ENCODE measurements around the gene TTC24.
A peak's percentile ranks its signal among the peaks of the same experiment; 100 is the strongest.
"Not testable (repeated sequence)": the region's sequence is repeated elsewhere in the genome, so short reads cannot be mapped to it uniquely, and the experiment has no call there.

The TTC24 gene

DNA sequence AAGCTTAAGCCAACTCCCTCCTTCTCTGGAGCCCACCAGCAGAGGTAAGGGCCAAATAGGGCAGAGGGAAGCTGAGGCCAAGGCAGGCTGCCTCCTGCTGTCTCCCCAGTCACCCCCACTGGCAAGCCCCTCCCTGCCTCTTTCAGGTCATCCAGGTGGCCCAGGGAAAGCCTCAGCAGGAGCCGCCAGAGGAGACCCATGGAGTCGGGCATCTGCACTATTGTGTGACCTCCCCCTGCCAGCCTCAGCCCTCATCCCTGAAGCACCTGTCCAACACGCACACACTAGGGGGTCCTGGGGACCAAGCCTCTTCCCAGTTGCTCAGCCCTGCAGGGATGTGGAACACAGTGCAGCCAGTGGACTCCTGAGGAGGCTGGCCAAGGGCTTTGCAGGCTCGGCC lies 6.8 kb downstream of the TTC24 start:
- Histone ChIP-seq H3K9me3 (ENCODE audit: severe bottlenecking) (no peaks in the 10 kb centered on the region), H3K27ac (ENCODE audit: poor library complexity, severe bottlenecking) (no peak overlapping the region), H3K36me3 (ENCODE audit: low read depth) (no peaks in the 10 kb centered on the region), H3K4me3 (ENCODE audit: severe bottlenecking) (no peak overlapping the region), H3K27me3 (ENCODE audit: insufficient read depth, poor library complexity, severe bottlenecking) (no peaks in the 10 kb centered on the region), H3K4me1 (ENCODE audit: insufficient read depth, poor library complexity, severe bottlenecking) (peaks cover 7% of the 10 kb centered on the region)
- TF ChIP-seq CTCF (IDR thresholded peaks at IDR 0.05; ENCODE audit: poor library complexity, severe bottlenecking) = no peak
- no peak for DNase-seq (ENCODE audit: low spot score)
- no peak for ATAC-seq (ENCODE audit: low read depth)

DNA sequence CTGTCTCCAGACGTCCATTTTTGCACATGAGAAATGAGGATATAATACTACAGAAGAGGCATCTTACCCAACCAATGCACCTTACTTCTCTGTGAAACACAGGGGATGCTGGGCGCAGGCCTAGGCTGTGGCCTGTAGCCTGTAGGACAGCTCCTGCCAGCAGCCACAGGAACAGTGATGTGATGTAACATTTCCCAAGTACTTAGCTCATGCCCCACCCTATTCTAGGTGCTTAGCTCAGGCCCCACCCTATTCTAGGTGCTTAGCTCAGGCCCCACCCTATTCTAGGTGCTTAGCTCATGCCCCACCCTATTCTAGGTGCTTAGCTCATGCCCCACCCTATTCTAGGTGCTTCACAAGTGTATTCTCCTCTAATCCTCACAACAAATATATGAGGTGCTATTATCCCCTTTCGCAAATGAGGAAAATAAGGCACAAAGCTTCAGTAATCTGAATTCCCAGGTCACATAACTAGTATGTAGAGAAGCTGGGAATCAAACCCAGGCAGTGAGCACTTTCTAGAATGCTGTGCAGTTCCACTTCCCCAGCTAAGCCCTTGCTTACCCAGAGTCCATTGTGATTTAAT lies 7.5 kb downstream of the TTC24 start:
- Histone ChIP-seq H3K27ac (ENCODE audit: poor library complexity, severe bottlenecking) (no peak overlapping the region), H3K36me3 (ENCODE audit: low read depth) (no peaks in the 10 kb centered on the region), H3K27me3 (ENCODE audit: insufficient read depth, poor library complexity, severe bottlenecking) (no peaks in the 10 kb centered on the region), H3K9me3 (ENCODE audit: severe bottlenecking) (no peaks in the 10 kb centered on the region), H3K4me1 (ENCODE audit: insufficient read depth, poor library complexity, severe bottlenecking) (peaks cover 7% of the 10 kb centered on the region), H3K4me3 (ENCODE audit: severe bottlenecking) (no peak overlapping the region)
- no peak for TF ChIP-seq CTCF (IDR thresholded peaks at IDR 0.05; ENCODE audit: poor library complexity, severe bottlenecking)
- DNase-seq (ENCODE audit: low spot score) = no peak
- peak; percentile 19; the same call in 1 of the 3 replicates for ATAC-seq (ENCODE audit: low read depth)

DNA sequence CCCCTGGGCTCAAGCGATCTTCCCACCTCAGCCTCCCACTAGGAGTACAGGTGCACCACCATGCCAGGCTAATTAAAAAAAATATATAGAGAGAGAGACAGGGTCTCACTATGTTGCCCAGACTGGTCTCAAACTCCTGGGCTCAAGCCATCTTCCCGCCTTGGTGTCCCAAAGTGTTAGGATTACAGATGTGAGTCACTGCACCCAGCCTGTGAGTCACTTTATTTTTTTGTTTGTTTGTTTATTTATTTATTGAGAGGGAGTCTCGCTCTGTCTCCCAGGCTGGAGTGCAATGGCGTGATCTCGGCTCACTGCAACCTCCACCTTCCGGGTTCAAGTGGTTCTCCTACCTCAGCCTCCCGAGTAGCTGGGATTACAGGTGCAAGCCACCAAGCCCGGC lies 8.4 kb downstream of the TTC24 start:
- not testable (repeated sequence) for H3K27ac ChIP-seq (ENCODE audit: poor library complexity, severe bottlenecking); H3K9me3 ChIP-seq (ENCODE audit: severe bottlenecking); H3K4me3 ChIP-seq (ENCODE audit: severe bottlenecking); ATAC-seq (ENCODE audit: low read depth); H3K4me1 ChIP-seq (ENCODE audit: insufficient read depth, poor library complexity, severe bottlenecking); H3K27me3 ChIP-seq (ENCODE audit: insufficient read depth, poor library complexity, severe bottlenecking); DNase-seq (ENCODE audit: low spot score); H3K36me3 ChIP-seq (ENCODE audit: low read depth)

- DNase-seq (ENCODE audit: low spot score) (no peak), ATAC-seq (ENCODE audit: low read depth) (no peak)
- Histone ChIP-seq H3K36me3 (ENCODE audit: low read depth) (peaks cover 22% of the 10 kb centered on the region), H3K9me3 (ENCODE audit: severe bottlenecking) (no peaks in the 10 kb centered on the region), H3K4me3 (ENCODE audit: severe bottlenecking) (no peak overlapping the region), H3K27me3 (ENCODE audit: insufficient read depth, poor library complexity, severe bottlenecking) (no peaks in the 10 kb centered on the region), H3K4me1 (ENCODE audit: insufficient read depth, poor library complexity, severe bottlenecking) (peaks cover 5% of the 10 kb centered on the region), H3K27ac (ENCODE audit: poor library complexity, severe bottlenecking) (no peak overlapping the region)
- TF ChIP-seq CTCF (IDR thresholded peaks at IDR 0.05; ENCODE audit: poor library complexity, severe bottlenecking) = no peak
Measured at GRCh38 chr1:156589546-156589945, 10.0 kb downstream of the TTC24 start.

DNA sequence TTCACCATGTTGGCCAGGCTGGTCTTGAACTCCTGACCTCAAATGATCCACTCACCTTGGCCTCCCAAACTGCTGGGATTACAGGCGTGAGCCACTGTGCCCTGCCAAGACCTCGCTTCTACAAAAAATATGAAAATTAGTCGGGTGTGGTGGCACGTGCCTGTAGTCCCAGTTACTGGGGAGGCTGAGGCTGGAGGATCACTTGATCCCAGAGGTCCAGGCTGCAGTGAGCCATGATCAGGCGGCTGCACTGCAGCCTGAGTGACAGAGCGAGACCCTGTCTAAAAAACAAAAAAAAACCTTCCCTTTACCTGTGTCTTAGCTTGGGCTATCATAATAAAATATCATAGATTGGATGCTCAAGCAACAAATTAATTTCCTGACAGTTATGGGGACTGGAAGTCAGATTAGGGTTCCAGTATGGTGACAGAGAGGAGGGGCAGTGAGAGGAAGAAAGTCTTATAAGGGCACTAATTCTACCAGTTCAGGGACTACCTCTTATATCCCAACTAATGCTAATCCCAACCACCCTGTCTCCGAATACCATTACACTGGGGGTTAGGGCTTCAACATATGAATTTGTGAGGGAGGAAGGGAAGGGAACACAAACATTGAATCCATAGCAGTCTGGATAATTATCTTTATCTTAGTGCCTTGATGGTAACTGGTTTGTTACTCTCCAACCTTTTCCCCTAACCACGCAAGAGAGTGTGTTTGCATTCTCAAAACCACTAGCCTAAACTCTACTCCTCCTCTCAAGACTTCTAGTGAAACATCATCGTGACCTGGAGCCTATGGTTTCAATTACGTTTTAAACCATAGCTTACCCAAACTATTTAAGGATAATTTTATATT lies 11.0 kb downstream of the TTC24 start:
- Histone ChIP-seq H3K9me3 (ENCODE audit: severe bottlenecking) (no peaks in the 10 kb centered on the region), H3K36me3 (ENCODE audit: low read depth) (peaks cover 30% of the 10 kb centered on the region), H3K4me1 (ENCODE audit: insufficient read depth, poor library complexity, severe bottlenecking) (peaks cover 5% of the 10 kb centered on the region), H3K4me3 (ENCODE audit: severe bottlenecking) (peak overlapping the region; percentile 72), H3K27ac (ENCODE audit: poor library complexity, severe bottlenecking) (peak overlapping the region; percentile 37), H3K27me3 (ENCODE audit: insufficient read depth, poor library complexity, severe bottlenecking) (no peaks in the 10 kb centered on the region)
- DNase-seq (ENCODE audit: low spot score) (no peak), ATAC-seq (ENCODE audit: low read depth) (no peak)
- TF ChIP-seq CTCF (IDR thresholded peaks at IDR 0.05; ENCODE audit: poor library complexity, severe bottlenecking) = no peak

Measured in RWPE2 (cell line).